PFSK-1 (cell line): ENCODE data around the gene KBTBD7.

Source experiments
- FOXP2 ChIP-seq: optimal IDR thresholded peaks from 2 replicates; pipeline ENCODE3; 2011; ENCODE audit warnings: borderline replicate concordance, control low read depth, inconsistent platforms; ENCODE audit not compliant: insufficient read depth; ENCODE audit errors: extremely low read length, extremely low read depth
- POLR2AphosphoS5 ChIP-seq: IDR thresholded peaks from 2 replicates; pipeline ENCODE4 v1.6.1; 2012; ENCODE audit warnings: low read depth, mild to moderate bottlenecking, control low read depth, low read length, moderate library complexity
- SIN3A ChIP-seq: IDR thresholded peaks from 2 replicates; pipeline ENCODE4 v1.6.1; 2012; ENCODE audit warnings: mild to moderate bottlenecking, low read length, moderate library complexity, borderline replicate concordance; ENCODE audit not compliant: insufficient read depth
- TAF1 ChIP-seq: IDR thresholded peaks from 2 replicates; pipeline ENCODE4 v1.6.1; 2012; ENCODE audit warnings: low read length, control low read depth, borderline replicate concordance; ENCODE audit not compliant: insufficient read depth
- TF ChIP-seq, protein P1 (sequence below), 2 experiments: IDR thresholded peaks; 2 replicates each; pipeline versions ENCODE4 v1.6.1 to v1.8.0; 2011 to 2012; ENCODE audit warnings: low read depth in 2 of 2, low read length in 2 of 2, control low read depth in 1 of 2, inconsistent platforms in 1 of 2, mild to moderate bottlenecking in 1 of 2, moderate library complexity in 1 of 2; ENCODE audit not compliant: insufficient read depth in 1 of 2

Gene KBTBD7

GRCh38 chr13:41212881-41213280 lies 18.5 kb upstream of the KBTBD7 start:
- no peak for TF ChIP-seq SIN3A

DNA sequence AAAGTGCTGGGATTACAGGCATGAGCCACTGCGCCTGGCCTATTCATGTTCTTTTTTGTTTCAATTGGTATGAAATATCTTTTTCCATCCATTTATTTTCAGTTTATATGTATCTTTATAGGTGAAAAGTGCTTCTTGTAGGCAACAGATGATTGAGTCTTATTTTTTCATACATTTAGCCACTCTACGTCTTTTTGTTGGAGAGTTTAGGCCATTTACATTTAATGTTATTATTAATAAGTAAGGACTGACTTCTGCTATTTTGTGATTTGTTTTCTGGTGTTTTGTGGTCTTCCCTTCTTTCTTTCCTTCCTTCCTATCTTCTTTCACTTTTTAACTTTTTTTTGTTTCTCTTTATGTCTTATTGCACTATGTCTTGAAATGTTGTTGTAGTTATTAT lies 16.7 kb upstream of the KBTBD7 start:
- no peak for TF ChIP-seq SIN3A

GRCh38 chr13:41206467-41206866 lies 12.1 kb upstream of the KBTBD7 start:
- TF ChIP-seq, protein P1, sequence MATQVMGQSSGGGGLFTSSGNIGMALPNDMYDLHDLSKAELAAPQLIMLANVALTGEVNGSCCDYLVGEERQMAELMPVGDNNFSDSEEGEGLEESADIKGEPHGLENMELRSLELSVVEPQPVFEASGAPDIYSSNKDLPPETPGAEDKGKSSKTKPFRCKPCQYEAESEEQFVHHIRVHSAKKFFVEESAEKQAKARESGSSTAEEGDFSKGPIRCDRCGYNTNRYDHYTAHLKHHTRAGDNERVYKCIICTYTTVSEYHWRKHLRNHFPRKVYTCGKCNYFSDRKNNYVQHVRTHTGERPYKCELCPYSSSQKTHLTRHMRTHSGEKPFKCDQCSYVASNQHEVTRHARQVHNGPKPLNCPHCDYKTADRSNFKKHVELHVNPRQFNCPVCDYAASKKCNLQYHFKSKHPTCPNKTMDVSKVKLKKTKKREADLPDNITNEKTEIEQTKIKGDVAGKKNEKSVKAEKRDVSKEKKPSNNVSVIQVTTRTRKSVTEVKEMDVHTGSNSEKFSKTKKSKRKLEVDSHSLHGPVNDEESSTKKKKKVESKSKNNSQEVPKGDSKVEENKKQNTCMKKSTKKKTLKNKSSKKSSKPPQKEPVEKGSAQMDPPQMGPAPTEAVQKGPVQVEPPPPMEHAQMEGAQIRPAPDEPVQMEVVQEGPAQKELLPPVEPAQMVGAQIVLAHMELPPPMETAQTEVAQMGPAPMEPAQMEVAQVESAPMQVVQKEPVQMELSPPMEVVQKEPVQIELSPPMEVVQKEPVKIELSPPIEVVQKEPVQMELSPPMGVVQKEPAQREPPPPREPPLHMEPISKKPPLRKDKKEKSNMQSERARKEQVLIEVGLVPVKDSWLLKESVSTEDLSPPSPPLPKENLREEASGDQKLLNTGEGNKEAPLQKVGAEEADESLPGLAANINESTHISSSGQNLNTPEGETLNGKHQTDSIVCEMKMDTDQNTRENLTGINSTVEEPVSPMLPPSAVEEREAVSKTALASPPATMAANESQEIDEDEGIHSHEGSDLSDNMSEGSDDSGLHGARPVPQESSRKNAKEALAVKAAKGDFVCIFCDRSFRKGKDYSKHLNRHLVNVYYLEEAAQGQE (IDR thresholded peaks at IDR 0.05; ENCODE audit: insufficient read depth in 1 of 2, low read depth in 2 of 2, low read length in 2 of 2) = no peak
- no peak for TF ChIP-seq FOXP2
- no peak for TF ChIP-seq SIN3A
- TF ChIP-seq TAF1 = no peak
- no peak for TF ChIP-seq POLR2AphosphoS5

GRCh38 chr13:41203810-41204209 lies 9.4 kb upstream of the KBTBD7 start:
- TF ChIP-seq, protein P1 (IDR thresholded peaks at IDR 0.05; ENCODE audit: insufficient read depth in 1 of 2, low read depth in 2 of 2, low read length in 2 of 2) = no peak
- TF ChIP-seq POLR2AphosphoS5 (no peak), FOXP2 (no peak), TAF1 (no peak), SIN3A (no peak)

DNA sequence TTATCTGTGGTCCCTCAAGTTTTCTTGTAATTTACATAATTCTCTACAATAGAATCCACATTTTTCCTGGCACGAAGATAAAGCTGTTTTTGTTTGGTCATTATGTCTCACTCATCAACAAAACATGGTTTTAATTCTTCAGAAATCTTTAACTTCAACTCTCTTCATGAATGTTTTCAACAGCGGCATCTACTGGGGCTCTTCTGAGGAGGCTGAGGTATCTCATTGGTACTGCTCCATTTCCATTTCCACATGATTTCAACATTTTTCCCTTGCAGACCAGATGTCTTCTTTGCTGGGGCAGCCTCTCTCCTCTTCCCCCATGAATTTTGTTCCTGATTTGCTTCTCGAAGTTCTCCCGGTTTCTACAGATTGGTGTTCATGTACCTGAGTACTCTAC lies 5.8 kb upstream of the KBTBD7 start:
- TF ChIP-seq POLR2AphosphoS5 (no peak), TAF1 (no peak), SIN3A (no peak), FOXP2 (no peak)
- TF ChIP-seq, protein P1 (IDR thresholded peaks at IDR 0.05; ENCODE audit: insufficient read depth in 1 of 2, low read depth in 2 of 2, low read length in 2 of 2) = no peak

DNA sequence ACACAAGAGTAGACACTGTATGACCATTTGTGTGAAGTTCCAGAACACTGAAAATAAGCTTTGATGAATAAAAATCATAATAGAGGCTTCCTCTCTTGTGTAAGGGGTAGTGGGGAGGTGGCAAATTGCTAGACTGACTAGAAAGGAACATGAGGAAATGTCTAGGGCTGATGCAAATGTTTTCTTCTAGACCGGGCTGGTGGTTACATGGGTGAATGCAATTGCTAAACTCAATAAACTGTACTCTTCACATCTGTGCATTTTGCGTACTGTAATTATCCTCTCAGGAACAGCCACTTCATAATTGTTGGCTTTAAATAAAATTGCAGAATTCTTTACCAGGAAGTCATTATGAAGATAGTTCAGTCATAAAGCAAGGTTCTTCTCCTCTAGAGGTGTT lies 5.2 kb upstream of the KBTBD7 start:
- TF ChIP-seq, protein P1 (IDR thresholded peaks at IDR 0.05; ENCODE audit: insufficient read depth in 1 of 2, low read depth in 2 of 2, low read length in 2 of 2) = no peak
- TF ChIP-seq SIN3A = no peak
- no peak for TF ChIP-seq POLR2AphosphoS5
- TF ChIP-seq FOXP2 = no peak
- no peak for TF ChIP-seq TAF1
